Measurements from ENCODE around the gene IRF2. TPM values are rescaled to one million over a fixed set of nuclear protein-coding genes. Genes with fewer than 3 reads are reported as not detected.
A peak's percentile ranks its signal among the peaks of the same experiment; 100 is the strongest.

IRF2 gene
- total RNA-seq, 2 donors from 2014 or later = 33.5 to 37.2 TPM

DNA sequence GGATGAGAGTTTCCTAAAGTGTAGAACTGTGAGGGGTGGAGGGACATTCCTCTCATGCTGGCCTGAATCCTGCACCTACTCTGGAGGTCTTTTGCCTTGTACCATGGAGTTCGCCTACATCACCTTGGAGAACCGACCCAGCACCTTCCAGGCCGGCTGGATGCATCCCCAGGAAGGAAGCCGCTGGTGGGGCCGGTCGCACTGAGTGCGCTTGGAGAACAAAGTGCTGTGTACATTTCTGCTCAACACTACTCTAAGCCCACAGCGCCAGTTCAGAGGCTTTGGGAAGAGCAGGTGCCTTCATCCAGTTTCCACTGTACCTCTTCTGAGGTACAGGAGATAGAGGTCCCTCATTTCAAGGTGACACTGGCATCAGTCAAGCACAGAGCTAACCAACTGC lies 15.4 kb upstream of the IRF2 start:
- H3K4me3 Mint-ChIP-seq = no peak overlapping the region
- peaks cover 16% of the 10 kb centered on the region for H3K27me3 Mint-ChIP-seq
- H3K36me3 Mint-ChIP-seq (ENCODE audit: low read depth) = no peaks in the 10 kb centered on the region

GRCh38 chr4:184487503-184487902 lies 13.2 kb upstream of the IRF2 start:
- peaks cover 16% of the 10 kb centered on the region for H3K27me3 Mint-ChIP-seq
- no peaks in the 10 kb centered on the region for H3K9me3 ChIP-seq (ENCODE audit: control insufficient read depth, low read length, poor library complexity, severe bottlenecking)
- peaks cover 8% of the 10 kb centered on the region for H3K4me1 Mint-ChIP-seq
- DNase-seq (no peak), ATAC-seq (no peak)
- no peak overlapping the region for H3K27ac Mint-ChIP-seq
- no peak overlapping the region for H3K4me3 Mint-ChIP-seq
- peaks cover 2% of the 10 kb centered on the region for H3K36me3 Mint-ChIP-seq (ENCODE audit: low read depth)

More for the DNA sequence above, 15.4 kb upstream of the IRF2 start:
- H3K4me1 Mint-ChIP-seq = peaks cover 5% of the 10 kb centered on the region
- no peaks in the 10 kb centered on the region for H3K9me3 ChIP-seq (ENCODE audit: control insufficient read depth, low read length, poor library complexity, severe bottlenecking)
- no peak for DNase-seq
- H3K27ac Mint-ChIP-seq = no peak overlapping the region
- no peak for ATAC-seq

DNA sequence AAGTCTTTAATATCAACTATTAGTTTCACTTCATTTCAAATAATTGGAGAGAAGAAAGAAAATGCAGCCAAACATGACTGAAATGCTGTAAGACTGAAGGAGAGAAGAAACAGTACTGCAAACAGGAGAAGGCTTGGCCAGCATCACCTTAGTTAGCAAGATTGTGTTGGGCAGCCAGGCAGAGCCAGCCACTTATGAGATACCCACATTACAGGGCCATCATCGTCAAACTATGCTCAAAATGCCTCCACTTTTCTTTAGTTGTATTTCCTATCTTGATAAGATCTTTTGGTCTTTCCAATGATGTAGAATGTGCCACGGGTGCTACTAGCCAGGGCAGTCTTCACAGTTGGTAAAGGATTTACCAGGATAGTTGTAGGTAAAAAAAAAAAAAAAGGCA lies 10.9 kb upstream of the IRF2 start:
- Mint-ChIP-seq H3K27ac (peak overlapping the region; percentile 21), H3K27me3 (peaks cover 6% of the 10 kb centered on the region), H3K36me3 (ENCODE audit: low read depth) (peaks cover 2% of the 10 kb centered on the region), H3K4me1 (peaks cover 9% of the 10 kb centered on the region), H3K4me3 (no peak overlapping the region)
- ATAC-seq = no peak
- no peak for DNase-seq
- no peaks in the 10 kb centered on the region for H3K9me3 ChIP-seq (ENCODE audit: control insufficient read depth, low read length, poor library complexity, severe bottlenecking)

DNA sequence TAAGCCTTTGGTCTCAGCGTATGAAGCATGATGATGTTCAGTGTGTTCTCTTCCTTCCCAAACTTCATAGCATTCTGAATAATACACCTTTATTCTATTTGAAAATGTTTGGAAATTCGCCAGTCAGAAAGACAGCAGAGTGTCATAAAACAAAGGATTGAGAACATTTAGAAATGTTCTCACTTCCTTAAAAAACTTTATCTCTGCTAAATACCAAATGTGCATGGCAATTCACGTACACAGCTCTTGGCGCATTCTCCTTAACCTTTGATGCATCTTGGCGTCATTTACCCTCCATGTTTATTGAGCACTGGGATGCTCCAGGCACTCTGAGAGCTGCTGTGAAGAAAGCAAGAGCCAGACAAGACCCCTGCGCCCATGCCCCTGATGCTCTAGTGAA lies 7.2 kb upstream of the IRF2 start:
- peaks cover 2% of the 10 kb centered on the region for H3K36me3 Mint-ChIP-seq (ENCODE audit: low read depth)
- DNase-seq = no peak
- no peak overlapping the region for H3K27ac Mint-ChIP-seq
- H3K4me3 Mint-ChIP-seq = no peak overlapping the region
- H3K9me3 ChIP-seq (ENCODE audit: control insufficient read depth, low read length, poor library complexity, severe bottlenecking) = no peaks in the 10 kb centered on the region
- H3K4me1 Mint-ChIP-seq = peaks cover 25% of the 10 kb centered on the region
- no peak for ATAC-seq
- no peaks in the 10 kb centered on the region for H3K27me3 Mint-ChIP-seq

GRCh38 chr4:184479516-184479950 lies 5.2 kb upstream of the IRF2 start:
- no peak for ATAC-seq
- H3K27me3 Mint-ChIP-seq = no peaks in the 10 kb centered on the region
- peaks cover 2% of the 10 kb centered on the region for H3K36me3 Mint-ChIP-seq (ENCODE audit: low read depth)
- H3K4me1 Mint-ChIP-seq = peaks cover 32% of the 10 kb centered on the region
- H3K27ac Mint-ChIP-seq = no peak overlapping the region
- H3K4me3 Mint-ChIP-seq = no peak overlapping the region
- H3K9me3 ChIP-seq (ENCODE audit: control insufficient read depth, low read length, poor library complexity, severe bottlenecking) = no peaks in the 10 kb centered on the region
- no peak for DNase-seq

DNA sequence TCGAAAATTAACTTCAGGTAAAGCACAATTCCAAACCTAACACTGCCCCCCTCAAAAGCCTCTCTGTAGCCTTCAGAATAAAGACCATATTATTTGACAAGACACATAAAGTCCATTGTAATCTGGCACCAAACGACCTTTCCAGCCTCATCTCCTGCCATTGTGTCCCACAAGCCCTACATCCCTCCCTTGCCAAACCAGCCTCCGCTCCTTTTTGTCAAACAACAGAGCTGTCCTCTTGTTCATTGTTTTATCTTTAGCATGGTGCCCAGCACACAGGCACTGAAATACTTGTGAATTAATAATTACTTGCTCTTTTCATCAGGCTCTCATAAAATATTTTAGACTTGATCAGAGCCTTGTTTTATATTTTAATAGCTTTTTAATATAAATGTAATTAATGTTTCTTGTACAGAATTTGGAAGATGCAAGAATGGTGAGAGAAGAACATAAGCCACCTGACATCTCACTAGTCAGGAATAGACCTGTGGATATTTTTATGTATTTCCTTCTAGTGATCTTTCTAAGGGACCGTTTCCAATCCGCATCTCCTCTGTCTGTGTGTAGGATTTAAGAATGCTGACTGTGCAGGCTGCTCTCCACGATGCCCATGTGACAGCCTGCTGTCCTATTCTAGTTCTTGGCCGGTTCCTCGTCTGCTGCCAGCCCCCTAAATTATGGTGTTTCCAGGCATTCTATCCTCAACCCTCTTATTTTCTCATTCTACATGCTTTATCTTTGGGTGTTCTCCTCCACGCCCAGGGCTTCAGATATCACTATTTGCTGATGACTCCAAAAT lies 3.0 kb upstream of the IRF2 start:
- Mint-ChIP-seq H3K27me3 (no peaks in the 10 kb centered on the region), H3K4me3 (peak overlapping the region; percentile 99), H3K36me3 (ENCODE audit: low read depth) (peaks cover 7% of the 10 kb centered on the region), H3K27ac (peak overlapping the region; percentile 95), H3K4me1 (peaks cover 36% of the 10 kb centered on the region)
- ATAC-seq (no peak), DNase-seq (no peak)
- no peaks in the 10 kb centered on the region for H3K9me3 ChIP-seq (ENCODE audit: control insufficient read depth, low read length, poor library complexity, severe bottlenecking)

GRCh38 chr4:184476695-184477094 lies 2.3 kb upstream of the IRF2 start:
- Mint-ChIP-seq H3K27me3 (no peaks in the 10 kb centered on the region), H3K36me3 (ENCODE audit: low read depth) (peaks cover 7% of the 10 kb centered on the region), H3K27ac (peak overlapping the region; percentile 95), H3K4me3 (peak overlapping the region; percentile 99), H3K4me1 (peaks cover 42% of the 10 kb centered on the region)
- DNase-seq (no peak), ATAC-seq (no peak)
- H3K9me3 ChIP-seq (ENCODE audit: control insufficient read depth, low read length, poor library complexity, severe bottlenecking) = no peaks in the 10 kb centered on the region

DNA sequence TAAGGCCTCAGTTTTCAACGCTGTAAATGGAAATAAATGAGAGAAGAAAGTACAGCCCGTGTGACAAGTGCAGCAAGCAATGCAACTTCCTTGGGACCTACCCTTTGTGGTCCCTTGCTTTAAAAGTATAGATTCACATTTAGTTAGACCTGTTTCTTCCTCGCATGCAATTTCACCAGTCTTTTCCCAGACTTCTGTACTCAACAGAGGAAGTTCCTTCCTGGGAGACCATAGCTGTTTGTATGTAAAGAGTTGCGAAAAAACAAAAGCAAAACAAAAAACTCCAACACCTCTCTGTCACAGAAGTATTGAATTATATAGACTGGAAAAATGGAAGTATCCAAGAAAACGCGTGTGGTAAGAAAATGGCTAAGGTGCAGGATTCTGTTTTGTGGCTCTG lies 1.1 kb upstream of the IRF2 start:
- Mint-ChIP-seq H3K36me3 (ENCODE audit: low read depth) (peaks cover 7% of the 10 kb centered on the region), H3K4me1 (peaks cover 40% of the 10 kb centered on the region), H3K27ac (peak overlapping the region; percentile 98), H3K27me3 (no peaks in the 10 kb centered on the region), H3K4me3 (peak overlapping the region; percentile 99)
- DNase-seq (no peak), ATAC-seq (no peak)
- no peaks in the 10 kb centered on the region for H3K9me3 ChIP-seq (ENCODE audit: control insufficient read depth, low read length, poor library complexity, severe bottlenecking)

GRCh38 chr4:184475096-184475461 lies 729 bp upstream of the IRF2 start:
- peak; percentile 25 for ATAC-seq
- no peaks in the 10 kb centered on the region for H3K9me3 ChIP-seq (ENCODE audit: control insufficient read depth, low read length, poor library complexity, severe bottlenecking)
- Mint-ChIP-seq H3K4me1 (peaks cover 40% of the 10 kb centered on the region), H3K4me3 (peak overlapping the region; percentile 99), H3K27me3 (no peaks in the 10 kb centered on the region), H3K27ac (peak overlapping the region; percentile 98), H3K36me3 (ENCODE audit: low read depth) (peaks cover 7% of the 10 kb centered on the region)
- peak in 2 of 3 donors; percentile 32 to 41 for DNase-seq

GRCh38 chr4:184473499-184474262 lies 669 bp downstream of the IRF2 start:
- DNase-seq (peak; percentile 19 to 27 (median 26)), ATAC-seq (peak; percentile 55)
- Mint-ChIP-seq H3K27me3 (no peaks in the 10 kb centered on the region), H3K36me3 (ENCODE audit: low read depth) (peaks cover 7% of the 10 kb centered on the region), H3K4me1 (peaks cover 44% of the 10 kb centered on the region), H3K4me3 (peak overlapping the region; percentile 99), H3K27ac (peak overlapping the region; percentile 98)
- H3K9me3 ChIP-seq (ENCODE audit: control insufficient read depth, low read length, poor library complexity, severe bottlenecking) = no peaks in the 10 kb centered on the region

- peaks cover 7% of the 10 kb centered on the region for H3K36me3 Mint-ChIP-seq (ENCODE audit: low read depth)
- peaks cover 46% of the 10 kb centered on the region for H3K4me1 Mint-ChIP-seq
- ATAC-seq (no peak), DNase-seq (peak; percentile 19 to 55 (median 54))
- peak overlapping the region; percentile 90 for H3K4me3 Mint-ChIP-seq
- H3K27me3 Mint-ChIP-seq = no peaks in the 10 kb centered on the region
- H3K9me3 ChIP-seq (ENCODE audit: control insufficient read depth, low read length, poor library complexity, severe bottlenecking) = no peaks in the 10 kb centered on the region
- peak overlapping the region; percentile 91 for H3K27ac Mint-ChIP-seq
These were observed 1.5 kb downstream of the IRF2 start for GRCh38 chr4:184472614-184473498.

- no peak for ATAC-seq
- Mint-ChIP-seq H3K36me3 (ENCODE audit: low read depth) (peaks cover 10% of the 10 kb centered on the region), H3K4me1 (peaks cover 47% of the 10 kb centered on the region)
These were observed 2.3 kb downstream of the IRF2 start for GRCh38 chr4:184471881-184472613.

More at GRCh38 chr4:184471881-184472613, 2.3 kb downstream of the IRF2 start:
- Mint-ChIP-seq H3K27me3 (no peaks in the 10 kb centered on the region), H3K4me3 (peak overlapping the region; percentile 90), H3K27ac (peak overlapping the region; percentile 91)
- DNase-seq = no peak
- no peaks in the 10 kb centered on the region for H3K9me3 ChIP-seq (ENCODE audit: control insufficient read depth, low read length, poor library complexity, severe bottlenecking)

All from T-helper 17 cell (primary cell).